Parathyroid adenoma (tissue), 2 donors: ENCODE data around the gene FAM186B.

Source experiments
- H2AFZ ChIP-seq: fragments of 300-600 bp; sonication (generic); one replicate; pipeline ENCODE4 v1.7.0; 2017; ENCODE audit warnings: antibody characterized with exemption, mild to moderate bottlenecking
- H3K27ac ChIP-seq: fragments of 300-600 bp; sonication (generic); one replicate; pipeline ENCODE4 v1.7.0; 2017
- H3K27me3 ChIP-seq: fragments of 300-600 bp; sonication (generic); one replicate; pipeline ENCODE4 v1.7.0; 2017; ENCODE audit warnings: low read length; ENCODE audit not compliant: control insufficient read depth, insufficient read depth
- H3K36me3 ChIP-seq: fragments of 300-600 bp; sonication (generic); one replicate; pipeline ENCODE4 v1.7.0; 2017; ENCODE audit warnings: low read length; ENCODE audit not compliant: control insufficient read depth, insufficient read depth
- H3K4me1 ChIP-seq: fragments of 300-600 bp; sonication (generic); one replicate; pipeline ENCODE4 v1.7.0; 2017; ENCODE audit warnings: control low read depth
- H3K4me2 ChIP-seq: fragments of 300-600 bp; sonication (generic); one replicate; pipeline ENCODE4 v1.7.0; 2017; ENCODE audit warnings: low read length
- H3K4me3 ChIP-seq: fragments of 300-600 bp; sonication (generic); one replicate; pipeline ENCODE4 v1.7.0; 2017; ENCODE audit warnings: low read depth, low read length
- H3K79me2 ChIP-seq: fragments of 300-600 bp; sonication (generic); one replicate; pipeline ENCODE4 v1.7.0; 2017; ENCODE audit warnings: control low read depth
- H3K9ac ChIP-seq: fragments of 300-600 bp; sonication (generic); one replicate; pipeline ENCODE4 v1.7.0; 2017; ENCODE audit warnings: mild to moderate bottlenecking
- H3K9me3 ChIP-seq: fragments of 300-600 bp; sonication (generic); one replicate; pipeline ENCODE4 v1.7.0; 2017; ENCODE audit warnings: low read length; ENCODE audit not compliant: control insufficient read depth
- CTCF ChIP-seq: fragments of 300-600 bp; sonication (generic); IDR thresholded peaks from one replicate; pipeline ENCODE4 v1.7.0; 2017; ENCODE audit warnings: antibody characterized with exemption, mild to moderate bottlenecking
- donor health status: primary hyperparathyroidism.

FAM186B gene

GRCh38 chr12:49604856-49605255 is 583 bp downstream of the FAM186B start:
- H3K9ac ChIP-seq, result no peak overlapping the region
- H3K4me1 ChIP-seq, result no peaks in the 10 kb centered on the region
- no peak for TF ChIP-seq CTCF
- H3K79me2 ChIP-seq, result no peaks in the 10 kb centered on the region
- H3K4me2 ChIP-seq, result no peak overlapping the region
- no peak overlapping the region for H3K27ac ChIP-seq
- H3K9me3 ChIP-seq, result no peaks in the 10 kb centered on the region
- H3K36me3 ChIP-seq, result no peaks in the 10 kb centered on the region
- H3K27me3 ChIP-seq, result no peaks in the 10 kb centered on the region
- H3K4me3 ChIP-seq, result no peak overlapping the region
- H2AFZ ChIP-seq, result no peak overlapping the region

GRCh38 chr12:49603721-49604120 is 1.7 kb downstream of the FAM186B start:
- no peak overlapping the region for H3K9ac ChIP-seq
- no peaks in the 10 kb centered on the region for H3K36me3 ChIP-seq
- H3K4me1 ChIP-seq, result no peaks in the 10 kb centered on the region
- H3K27ac ChIP-seq, result no peak overlapping the region
- no peak overlapping the region for H3K4me3 ChIP-seq
- H2AFZ ChIP-seq, result no peak overlapping the region
- H3K9me3 ChIP-seq, result no peaks in the 10 kb centered on the region
- H3K4me2 ChIP-seq, result no peak overlapping the region
- H3K27me3 ChIP-seq, result no peaks in the 10 kb centered on the region
- H3K79me2 ChIP-seq, result no peaks in the 10 kb centered on the region
- no peak for TF ChIP-seq CTCF

GRCh38 chr12:49599961-49600360 is 5.5 kb downstream of the FAM186B start:
- no peak for TF ChIP-seq CTCF
- Histone ChIP-seq H3K27me3 (no peaks in the 10 kb centered on the region), H3K4me3 (no peak overlapping the region), H3K4me1 (no peaks in the 10 kb centered on the region), H3K4me2 (no peak overlapping the region), H3K9me3 (no peaks in the 10 kb centered on the region), H3K36me3 (no peaks in the 10 kb centered on the region), H3K9ac (no peak overlapping the region), H3K27ac (no peak overlapping the region), H3K79me2 (no peaks in the 10 kb centered on the region), H2AFZ (no peak overlapping the region)

GRCh38 chr12:49598527-49598926 is 6.9 kb downstream of the FAM186B start:
- H3K4me2 ChIP-seq, result no peak overlapping the region
- no peaks in the 10 kb centered on the region for H3K27me3 ChIP-seq
- H3K79me2 ChIP-seq, result no peaks in the 10 kb centered on the region
- no peaks in the 10 kb centered on the region for H3K4me1 ChIP-seq
- H3K9me3 ChIP-seq, result no peaks in the 10 kb centered on the region
- no peak overlapping the region for H3K9ac ChIP-seq
- no peak overlapping the region for H2AFZ ChIP-seq
- TF ChIP-seq CTCF, result no peak
- H3K36me3 ChIP-seq, result no peaks in the 10 kb centered on the region
- no peak overlapping the region for H3K27ac ChIP-seq
- H3K4me3 ChIP-seq, result no peak overlapping the region

- H3K79me2 ChIP-seq, result peaks cover 6% of the 10 kb centered on the region
- H3K4me1 ChIP-seq, result no peaks in the 10 kb centered on the region
- no peaks in the 10 kb centered on the region for H3K27me3 ChIP-seq
- no peak for TF ChIP-seq CTCF
- no peaks in the 10 kb centered on the region for H3K9me3 ChIP-seq
- no peak overlapping the region for H3K4me3 ChIP-seq
- H3K27ac ChIP-seq, result no peak overlapping the region
- H3K4me2 ChIP-seq, result no peak overlapping the region
- H2AFZ ChIP-seq, result no peak overlapping the region
- H3K36me3 ChIP-seq, result no peaks in the 10 kb centered on the region
- H3K9ac ChIP-seq, result no peak overlapping the region
Measured at GRCh38 chr12:49588721-49589516, 16.5 kb downstream of the FAM186B start.
